GM21390 (cell line): ENCODE results near the gene EGR1.
A peak's percentile ranks its signal among the peaks of the same experiment; 100 is the strongest.
"Not testable (repeated sequence)": the region's sequence is repeated elsewhere in the genome, so short reads cannot be mapped to it uniquely, and the experiment has no call there.

ENCODE experiments used
- ATAC-seq: cut with Tn5 transposase; IDR thresholded peaks from one replicate; pipeline ENCODE4 v1.9.1; 2021; ENCODE audit not compliant: unreplicated experiment

EGR1 gene

GRCh38 chr5:138468966-138469539, 3.8 kb downstream of the EGR1 start:
- ATAC-seq = no peak

GRCh38 chr5:138469540-138470321, 4.5 kb downstream of the EGR1 start:
- no peak for ATAC-seq

- no peak for ATAC-seq
These were observed 5.2 kb downstream of the EGR1 start for GRCh38 chr5:138470322-138471051.

- no peak for ATAC-seq
These were observed 5.7 kb downstream of the EGR1 start for GRCh38 chr5:138471052-138471361.

GRCh38 chr5:138472353-138472752, 7.1 kb downstream of the EGR1 start:
- no peak for ATAC-seq

GRCh38 chr5:138473151-138473550, 7.9 kb downstream of the EGR1 start:
- not testable (repeated sequence) for ATAC-seq

GRCh38 chr5:138476918-138477317, 11.6 kb downstream of the EGR1 start:
- ATAC-seq = no peak

- ATAC-seq = no peak
These were observed 17.4 kb downstream of the EGR1 start for GRCh38 chr5:138482638-138483037.

- ATAC-seq = no peak
These were observed 23.2 kb downstream of the EGR1 start for GRCh38 chr5:138488481-138488945.

GRCh38 chr5:138489683-138490061, 24.4 kb downstream of the EGR1 start:
- ATAC-seq = no peak

- no peak for ATAC-seq
These were observed 25.5 kb downstream of the EGR1 start for GRCh38 chr5:138490648-138491283.

GRCh38 chr5:138491284-138491648, 26.0 kb downstream of the EGR1 start:
- no peak for ATAC-seq

GRCh38 chr5:138491669-138492559, 26.6 kb downstream of the EGR1 start:
- peak; percentile 99 for ATAC-seq

- ATAC-seq = no peak
These were observed 27.3 kb downstream of the EGR1 start for GRCh38 chr5:138492560-138493045.

GRCh38 chr5:138495351-138495750, 30.1 kb downstream of the EGR1 start:
- no peak for ATAC-seq

- no peak for ATAC-seq
These were observed 33.1 kb downstream of the EGR1 start for GRCh38 chr5:138498376-138498775.

GRCh38 chr5:138502121-138502520, 36.8 kb downstream of the EGR1 start:
- no peak for ATAC-seq

GRCh38 chr5:138502521-138502920, 37.2 kb downstream of the EGR1 start:
- ATAC-seq = no peak

GRCh38 chr5:138503487-138504270, 38.4 kb downstream of the EGR1 start:
- no peak for ATAC-seq

- ATAC-seq = no peak
These were observed 39.5 kb downstream of the EGR1 start for GRCh38 chr5:138504799-138505198.
